Activated CD4-positive, alpha-beta T cell treated with anti-CD3 and anti-CD28 coated beads for 24 hours (primary cell): ENCODE measurements around the gene IL18.
"Not testable (repeated sequence)": the region's sequence is repeated elsewhere in the genome, so short reads cannot be mapped to it uniquely, and the experiment has no call there.

Experiments
- DNase-seq, 2 donors: peaks; one replicate each; pipeline ENCODE4 v3.0.0-alpha.2; 2020; ENCODE audit warnings: low read depth in 2 of 2

The IL18 gene

DNA sequence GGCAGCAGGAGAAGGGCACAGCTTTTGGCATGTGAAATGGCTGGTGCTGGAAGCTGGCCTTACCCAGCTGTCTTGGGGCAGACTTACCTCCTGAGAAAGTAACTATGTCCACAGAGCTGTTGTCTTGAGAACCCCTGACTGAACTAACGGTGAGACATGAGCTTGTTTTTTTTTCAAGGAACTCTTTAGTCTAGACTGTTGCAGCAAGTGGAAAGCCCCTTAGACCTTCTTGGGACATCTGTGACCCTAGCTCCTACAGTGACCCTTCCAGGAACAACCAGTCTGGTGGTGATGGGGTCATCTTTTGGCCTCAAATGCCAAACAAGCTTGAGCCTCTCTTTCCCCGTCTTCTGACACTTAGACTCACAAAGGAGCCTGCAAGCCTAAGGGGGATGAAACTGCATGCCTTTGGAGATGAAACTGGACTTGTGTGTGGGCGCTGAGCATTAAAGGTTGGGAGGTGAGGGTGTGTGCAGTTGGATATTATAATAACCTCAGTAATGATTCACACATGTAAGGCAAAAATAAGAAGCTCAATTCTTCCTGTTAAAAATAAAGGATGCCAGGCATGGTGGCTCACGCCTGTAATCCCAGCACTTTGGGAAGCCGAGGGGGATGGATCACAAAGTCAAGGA lies 41.8 kb downstream of the IL18 start:
- no peak for DNase-seq

GRCh38 chr11:112118176-112118575 lies 45.7 kb downstream of the IL18 start:
- no peak for DNase-seq

GRCh38 chr11:112115386-112115785 lies 48.5 kb downstream of the IL18 start:
- no peak for DNase-seq

- no peak for DNase-seq
Observed at GRCh38 chr11:112114460-112114859, 49.4 kb downstream of the IL18 start.

DNA sequence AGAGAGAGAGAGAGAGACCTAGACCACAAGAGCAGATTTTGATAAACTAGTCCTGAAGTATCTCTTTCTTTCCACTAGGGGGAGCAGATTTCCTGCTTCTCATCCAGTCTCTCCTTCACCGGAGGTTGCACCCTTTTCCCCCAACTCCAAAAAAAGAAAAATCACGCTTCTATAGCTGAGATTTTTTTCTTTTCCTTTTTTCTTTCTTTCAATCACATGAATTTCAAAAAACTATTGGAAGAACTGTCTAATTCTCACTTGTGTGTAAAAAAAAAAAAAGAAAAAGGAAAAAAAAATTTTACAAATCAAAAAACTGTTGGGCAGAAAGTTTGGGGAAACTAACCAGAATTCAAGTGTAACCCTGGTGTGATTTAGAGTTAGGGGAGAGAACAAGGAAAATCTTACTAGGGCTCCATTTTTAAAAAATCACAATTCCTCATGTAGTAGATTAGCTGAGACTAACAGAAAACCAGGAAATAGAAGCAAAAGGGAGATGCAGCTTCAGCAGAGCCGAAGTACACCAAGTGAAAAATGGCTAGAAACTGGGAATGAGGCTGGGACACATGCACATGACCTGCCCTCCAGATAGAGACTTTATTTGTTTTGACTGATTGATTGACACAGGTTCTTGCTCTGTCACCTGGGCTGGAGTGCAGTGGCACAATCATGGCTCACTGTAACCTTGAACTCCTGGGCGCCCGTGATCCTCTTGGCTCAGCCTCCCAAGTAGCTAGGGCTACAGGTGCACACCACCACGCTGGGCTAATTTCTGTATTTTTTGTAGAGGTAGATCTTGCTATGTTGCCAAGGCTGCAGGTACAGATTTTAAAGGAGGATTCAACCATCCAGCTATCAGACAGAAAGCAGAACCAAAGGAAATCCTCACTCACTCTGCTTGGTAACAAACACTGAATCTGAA lies 50.1 kb downstream of the IL18 start:
- DNase-seq: no peak

GRCh38 chr11:112106070-112106469 lies 57.8 kb downstream of the IL18 start:
- no peak for DNase-seq

DNA sequence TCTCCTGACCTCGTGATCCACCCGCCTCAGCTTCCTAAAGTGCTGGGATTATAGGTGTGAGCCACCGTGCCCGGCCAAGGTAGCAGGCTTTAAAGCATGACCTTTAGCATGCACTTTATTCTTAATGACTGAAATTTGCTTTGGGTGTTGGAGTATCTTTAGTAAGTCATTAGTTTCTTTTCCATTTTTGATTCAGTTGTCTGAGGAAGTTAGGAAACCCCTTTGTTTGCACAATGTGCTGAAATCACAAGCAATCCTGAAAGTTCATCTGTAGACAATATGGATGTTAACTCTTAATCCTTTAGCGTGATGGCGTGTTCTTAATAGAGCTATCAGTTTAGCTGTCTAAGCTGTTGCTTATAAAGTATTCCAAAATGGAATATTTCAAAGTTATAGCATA lies 60.4 kb downstream of the IL18 start:
- DNase-seq: no peak

DNA sequence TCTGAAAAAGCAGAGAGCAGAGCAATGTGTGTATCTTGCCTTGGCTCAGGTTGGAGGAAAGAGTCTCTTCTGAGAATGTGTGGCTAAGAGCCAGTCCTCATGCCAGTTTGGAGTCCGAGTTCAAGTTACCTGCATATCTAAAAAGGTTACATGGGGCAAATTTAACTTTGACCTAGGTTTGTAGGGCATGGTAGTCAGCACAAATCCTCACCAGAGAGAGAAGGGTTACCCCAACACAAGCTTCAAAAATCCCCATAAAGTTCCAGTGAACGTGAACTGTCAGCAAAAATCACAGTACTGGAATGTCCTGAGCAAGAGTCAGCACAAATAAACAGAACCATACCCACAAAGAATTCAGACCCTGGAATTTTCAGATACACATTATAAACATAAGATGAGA lies 63.4 kb downstream of the IL18 start:
- no peak for DNase-seq

GRCh38 chr11:112097734-112098528 lies 66.0 kb downstream of the IL18 start:
- no peak for DNase-seq

GRCh38 chr11:112096194-112096593 lies 67.7 kb downstream of the IL18 start:
- DNase-seq: no peak

DNA sequence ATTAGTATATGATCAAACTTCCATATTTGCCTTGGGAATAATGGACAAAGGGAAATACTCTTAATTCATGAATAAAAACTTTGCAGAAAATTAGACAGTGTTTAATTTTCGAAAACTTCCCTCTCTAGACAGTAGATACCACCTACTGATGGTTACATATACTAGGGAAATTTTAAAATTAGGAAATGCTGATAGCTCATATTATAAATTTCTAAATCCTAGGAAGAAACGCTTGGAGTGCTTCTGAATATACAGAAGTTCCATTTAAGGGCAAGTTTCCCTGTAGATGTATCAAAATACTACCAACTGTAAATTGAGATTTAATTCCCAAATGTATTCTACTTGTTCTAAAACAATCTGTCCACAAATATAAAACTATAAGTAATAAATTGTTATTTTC lies 68.6 kb downstream of the IL18 start:
- not testable (repeated sequence) for DNase-seq
